Gastroesophageal sphincter (tissue), 4 donors: ENCODE measurements around the gene BTBD9. TPM values are rescaled to one million over a fixed set of nuclear protein-coding genes. Genes with fewer than 3 reads are reported as not detected.

Experiments used
- ATAC-seq: fragments of 150-250 bp; one replicate; pipeline ENCODE4 v1.9.1; 2016; ENCODE audit warnings: mild to moderate bottlenecking, moderate library complexity
- H3K27ac ChIP-seq, 4 donors: fragments of 200-600 bp; sonication (generic) in 3 of 4; 1 replicate in 3 of 4; 2 replicates in 1 of 4; pipeline ENCODE4 v1.5.1; 2016 to 2019
- H3K27me3 ChIP-seq: fragments of 200-600 bp; sonication (generic); one replicate; pipeline ENCODE4 v1.5.1; 2019
- H3K36me3 ChIP-seq, 2 donors: fragments of 200-600 bp; sonication (generic); one replicate each; pipeline ENCODE4 v1.5.1; 2019; ENCODE audit warnings: control low read depth in 1 of 2
- H3K4me1 ChIP-seq, 3 donors: fragments of 200-600 bp; sonication (generic); 1 replicate in 2 of 3; 2 replicates in 1 of 3; pipeline ENCODE4 v1.5.1; 2016 to 2019; ENCODE audit warnings: control low read depth in 2 of 3
- H3K4me3 ChIP-seq, 2 donors: fragments of 200-600 bp; sonication (generic); one replicate each; pipeline ENCODE4 v1.5.1; 2019; ENCODE audit warnings: mild to moderate bottlenecking in 1 of 2, moderate library complexity in 1 of 2
- H3K9me3 ChIP-seq, 3 donors: fragments of 200-600 bp; sonication (generic); one replicate each; pipeline ENCODE4 v1.5.1; 2017 to 2019; ENCODE audit warnings: control low read depth in 2 of 3
- EP300 ChIP-seq: sonication (generic); formaldehyde crosslinking; IDR thresholded peaks from one replicate; pipeline ENCODE4 v1.6.1; 2017; ENCODE audit warnings: antibody characterized with exemption, mild to moderate bottlenecking
- POLR2A ChIP-seq, 2 donors: fragments of 450-650 bp; IDR thresholded peaks; one replicate each; pipeline ENCODE4 v1.6.1; 2017; ENCODE audit warnings: antibody characterized with exemption in 2 of 2, mild to moderate bottlenecking in 2 of 2, moderate library complexity in 1 of 2
- POLR2AphosphoS5 ChIP-seq: sonication (generic); formaldehyde crosslinking; IDR thresholded peaks from one replicate; pipeline ENCODE4 v1.6.1; 2017; ENCODE audit warnings: antibody characterized with exemption
- WGBS, 2 donors: methylation state at CpG; one replicate each; pipeline ENCODE4 v1.1.5; 2018; ENCODE audit warnings: low coverage in 1 of 2; 5-methylcytosine and 5-hydroxymethylcytosine counted together
- total RNA-seq, 4 donors: library from RNA; depleted of rRNA; stranded (reverse); fragments of >200 nt; gene quantifications; one replicate each; pipeline ENCODE4 v1.1.0, GENCODE V29; 2016
- TF ChIP-seq, protein P1 (sequence below), 4 experiments: fragments of 200-600 bp in 2 of 4; fragments of 450-650 bp in 2 of 4; sonication (generic) in 1 of 4; IDR thresholded peaks; one replicate each; pipeline ENCODE4 v1.5.1; 2017 to 2019; ENCODE audit warnings: antibody characterized with exemption in 4 of 4, mild to moderate bottlenecking in 2 of 4, moderate library complexity in 2 of 4

Gene BTBD9
- total RNA-seq, 4 donors from 2014 or later = 11.3 to 18.9 (median 13.8) TPM

DNA sequence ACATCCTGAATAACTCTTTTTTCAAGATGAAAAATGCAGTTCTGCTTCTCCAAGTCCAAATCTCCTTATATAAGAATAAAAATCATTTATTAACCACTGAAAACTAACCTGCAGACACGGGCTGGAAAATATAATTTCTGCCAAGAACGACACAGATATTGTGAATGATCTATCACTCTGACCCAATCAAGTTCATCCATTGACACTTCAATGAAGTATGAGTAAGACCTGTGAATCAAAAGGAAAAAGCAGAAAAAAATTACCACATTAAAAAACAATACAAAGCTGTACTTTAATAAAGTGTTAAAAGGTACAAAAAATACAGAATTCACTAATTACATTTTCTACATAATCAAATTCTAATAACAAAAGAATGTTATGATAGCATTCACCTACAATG, 62.2 kb downstream of the BTBD9 start:
- WGBS, 2 donors = 61 to 67% methylated on average over 2 of the region's 2 CpGs
- no peak for ATAC-seq

DNA sequence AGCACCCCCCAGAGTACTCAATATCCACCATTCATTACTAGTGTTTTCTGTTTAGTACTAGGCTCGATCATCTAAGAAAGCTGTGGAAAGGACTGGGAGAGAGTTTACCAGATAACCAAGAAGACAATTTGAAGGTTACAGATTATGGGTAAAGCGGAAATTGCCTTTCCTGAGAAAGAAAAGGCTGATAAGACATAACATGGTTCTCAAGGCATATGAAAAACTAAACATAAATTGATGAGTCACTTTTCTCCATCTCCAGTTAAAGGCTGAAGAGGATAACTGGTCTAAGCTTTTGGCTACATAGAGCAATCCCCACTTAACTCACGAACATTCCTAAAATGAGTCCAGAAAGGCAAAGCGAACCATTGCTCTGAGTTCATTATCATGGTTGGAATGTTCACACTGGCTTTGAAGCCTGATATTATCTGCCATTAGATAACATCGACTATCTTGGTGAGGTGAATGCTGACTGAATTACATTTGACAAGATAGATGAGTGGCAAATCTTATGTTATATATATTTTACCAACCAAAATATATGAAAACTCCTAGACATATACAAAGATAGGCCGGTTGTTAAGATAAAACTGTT, 65.8 kb downstream of the BTBD9 start:
- ATAC-seq = no peak
- Histone ChIP-seq H3K9me3 (no peaks in the 10 kb centered on the region), H3K36me3 (peaks cover 0 to 24% of the 10 kb centered on the region in 2 donors), H3K4me3 (no peak overlapping the region), H3K4me1 (no peaks in the 10 kb centered on the region), H3K27me3 (no peaks in the 10 kb centered on the region), H3K27ac (no peak overlapping the region)
- 82 to 100% methylated on average over 4 to 6 of the region's 6 CpGs for WGBS, 2 donors
- TF ChIP-seq, protein P1, sequence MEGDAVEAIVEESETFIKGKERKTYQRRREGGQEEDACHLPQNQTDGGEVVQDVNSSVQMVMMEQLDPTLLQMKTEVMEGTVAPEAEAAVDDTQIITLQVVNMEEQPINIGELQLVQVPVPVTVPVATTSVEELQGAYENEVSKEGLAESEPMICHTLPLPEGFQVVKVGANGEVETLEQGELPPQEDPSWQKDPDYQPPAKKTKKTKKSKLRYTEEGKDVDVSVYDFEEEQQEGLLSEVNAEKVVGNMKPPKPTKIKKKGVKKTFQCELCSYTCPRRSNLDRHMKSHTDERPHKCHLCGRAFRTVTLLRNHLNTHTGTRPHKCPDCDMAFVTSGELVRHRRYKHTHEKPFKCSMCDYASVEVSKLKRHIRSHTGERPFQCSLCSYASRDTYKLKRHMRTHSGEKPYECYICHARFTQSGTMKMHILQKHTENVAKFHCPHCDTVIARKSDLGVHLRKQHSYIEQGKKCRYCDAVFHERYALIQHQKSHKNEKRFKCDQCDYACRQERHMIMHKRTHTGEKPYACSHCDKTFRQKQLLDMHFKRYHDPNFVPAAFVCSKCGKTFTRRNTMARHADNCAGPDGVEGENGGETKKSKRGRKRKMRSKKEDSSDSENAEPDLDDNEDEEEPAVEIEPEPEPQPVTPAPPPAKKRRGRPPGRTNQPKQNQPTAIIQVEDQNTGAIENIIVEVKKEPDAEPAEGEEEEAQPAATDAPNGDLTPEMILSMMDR (IDR thresholded peaks at IDR 0.05) = no peak

More for the DNA sequence above, 62.2 kb downstream of the BTBD9 start:
- peaks cover 0 to 38% of the 10 kb centered on the region in 2 donors for H3K36me3 ChIP-seq
- H3K4me1 ChIP-seq = no peaks in the 10 kb centered on the region
- TF ChIP-seq EP300 = no peak
- TF ChIP-seq POLR2A (IDR thresholded peaks at IDR 0.05) = no peak
- TF ChIP-seq, protein P1 (IDR thresholded peaks at IDR 0.05) = no peak
- TF ChIP-seq POLR2AphosphoS5 = no peak
- H3K4me3 ChIP-seq = no peak overlapping the region
- no peaks in the 10 kb centered on the region for H3K27me3 ChIP-seq
- no peaks in the 10 kb centered on the region for H3K9me3 ChIP-seq
- no peak overlapping the region for H3K27ac ChIP-seq

DNA sequence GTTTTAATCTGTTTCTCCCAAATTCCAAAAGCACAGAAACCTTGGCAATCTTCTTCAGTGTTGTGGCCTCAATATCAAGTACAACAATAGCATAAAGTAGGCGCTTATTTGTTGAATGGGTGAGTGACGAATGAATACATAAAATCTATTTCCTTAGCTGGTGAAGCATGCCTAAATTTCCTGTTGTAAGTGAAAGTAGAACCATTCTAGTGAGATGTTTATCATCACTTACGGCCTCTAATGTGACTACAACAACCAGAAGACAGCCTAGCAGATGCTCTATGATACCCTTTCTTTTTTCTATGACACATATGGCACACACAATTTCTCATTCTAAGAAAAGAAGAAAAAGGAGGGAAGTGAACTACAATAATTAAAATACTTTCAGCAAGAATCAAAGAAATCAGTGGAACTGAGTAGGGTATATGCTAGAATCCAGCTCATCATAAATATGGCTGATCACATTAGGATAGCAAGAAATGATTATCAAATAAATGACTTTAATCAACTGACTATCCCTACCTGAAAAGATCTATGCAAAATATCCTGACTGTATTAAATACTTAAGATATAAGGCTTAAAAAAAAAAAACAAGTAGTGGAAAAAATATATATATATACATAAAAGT, 67.4 kb downstream of the BTBD9 start:
- Histone ChIP-seq H3K36me3 (peaks cover 0 to 17% of the 10 kb centered on the region in 2 donors), H3K9me3 (no peaks in the 10 kb centered on the region), H3K4me3 (no peak overlapping the region), H3K4me1 (peaks cover 0 to 8% (median 0%) of the 10 kb centered on the region in 3 donors), H3K27me3 (no peaks in the 10 kb centered on the region), H3K27ac (no peak overlapping the region)
- TF ChIP-seq POLR2AphosphoS5 = no peak
- TF ChIP-seq, protein P1 (IDR thresholded peaks at IDR 0.05) = no peak
- no peak for TF ChIP-seq EP300
- TF ChIP-seq POLR2A (IDR thresholded peaks at IDR 0.05) = no peak
- WGBS, 2 donors = 83% methylated on average over 3 of the region's 3 CpGs
- ATAC-seq = no peak

DNA sequence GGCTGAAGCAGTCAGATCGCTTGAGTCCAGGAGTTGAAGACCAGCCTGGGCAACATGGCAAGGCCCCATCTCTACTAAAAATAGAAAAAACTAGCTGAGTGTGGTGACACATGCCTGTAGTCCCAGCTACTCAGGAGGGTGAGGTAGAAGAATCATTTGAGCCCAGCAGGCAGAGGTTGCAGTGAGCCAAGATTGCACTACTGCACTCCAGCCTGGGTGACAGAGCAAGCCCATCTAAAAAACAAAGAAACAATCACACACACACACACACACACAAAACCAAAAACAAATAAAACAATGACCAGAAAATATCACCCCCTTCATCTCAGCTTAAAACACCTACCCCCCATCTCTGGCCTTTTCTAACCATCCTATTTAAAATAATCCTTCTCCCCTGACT, 68.0 kb downstream of the BTBD9 start:
- Histone ChIP-seq H3K4me3 (no peak overlapping the region), H3K36me3 (peaks cover 0 to 11% of the 10 kb centered on the region in 2 donors), H3K27ac (no peak overlapping the region), H3K9me3 (no peaks in the 10 kb centered on the region), H3K4me1 (peaks cover 0 to 9% (median 0%) of the 10 kb centered on the region in 3 donors), H3K27me3 (no peaks in the 10 kb centered on the region)
- ATAC-seq = no peak
- WGBS, 2 donors = 83% methylated on average over 1 of the region's 1 CpG; no CpG with 5 or more reads in 1 of the 2 donors
- TF ChIP-seq POLR2AphosphoS5 (no peak), POLR2A (IDR thresholded peaks at IDR 0.05) (no peak), EP300 (no peak)
- TF ChIP-seq, protein P1 (IDR thresholded peaks at IDR 0.05) = no peak

DNA sequence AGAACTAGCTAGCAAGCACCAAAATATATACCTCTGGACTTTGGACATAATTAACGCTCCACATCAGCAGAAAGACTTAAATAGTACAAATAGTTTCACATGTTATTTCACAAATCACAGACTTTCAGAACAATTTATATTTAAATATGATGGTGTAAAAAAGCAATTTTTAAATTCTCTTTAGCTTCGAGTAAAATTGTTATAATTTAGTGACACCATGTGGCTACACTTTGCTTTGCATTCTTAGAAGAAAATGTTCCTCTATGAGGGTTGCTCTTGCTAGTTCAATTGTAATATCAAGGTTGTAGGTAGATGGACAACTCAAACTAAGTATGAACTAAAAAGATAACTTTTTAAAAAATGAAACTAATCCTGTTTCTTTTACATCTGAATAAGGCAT, 69.0 kb downstream of the BTBD9 start:
- H3K9me3 ChIP-seq = no peaks in the 10 kb centered on the region
- H3K4me1 ChIP-seq = peaks cover 0 to 9% (median 0%) of the 10 kb centered on the region in 3 donors
- 47 to 53% methylated on average over 2 of the region's 2 CpGs for WGBS, 2 donors

More for the DNA sequence above, 69.0 kb downstream of the BTBD9 start:
- no peak overlapping the region for H3K4me3 ChIP-seq
- TF ChIP-seq, protein P1 (IDR thresholded peaks at IDR 0.05) = peak in 2 of 4 experiments; percentile 16 to 40
- no peak for TF ChIP-seq POLR2AphosphoS5
- H3K36me3 ChIP-seq = peaks cover 0 to 1% of the 10 kb centered on the region in 2 donors
- no peak overlapping the region for H3K27ac ChIP-seq
- no peaks in the 10 kb centered on the region for H3K27me3 ChIP-seq
- ATAC-seq = no peak
